ENCODE measurements around the gene DOCK3.
"Not testable (repeated sequence)": the region's sequence is repeated elsewhere in the genome, so short reads cannot be mapped to it uniquely, and the experiment has no call there.

Gene DOCK3

DNA sequence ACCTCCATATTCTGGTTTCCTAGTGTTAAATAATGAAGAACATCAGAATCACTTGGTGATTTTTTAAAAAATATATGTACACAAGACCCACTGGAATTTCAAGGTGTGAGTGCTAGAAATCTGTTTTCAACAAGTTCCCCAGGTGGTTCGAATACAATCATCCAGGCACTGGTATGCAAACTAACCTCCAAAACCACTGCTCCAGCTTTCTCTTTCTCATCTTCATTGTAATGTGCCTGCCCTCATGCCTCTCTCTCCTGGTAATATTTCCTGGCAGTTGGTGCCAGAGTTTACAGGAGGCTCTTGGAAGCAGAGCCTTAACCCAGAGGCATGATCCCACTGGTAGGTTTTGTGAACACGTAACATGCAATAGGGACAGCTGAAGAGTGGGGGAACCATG, 547.2 kb downstream of the DOCK3 start:
- Histone ChIP-seq H3K27ac (no peak overlapping the region), H3K4me3 (no peak overlapping the region), H3K4me1 (no peaks in the 10 kb centered on the region), H3K9ac (no peak overlapping the region), H4K20me1 (no peaks in the 10 kb centered on the region), H3K27me3 (no peaks in the 10 kb centered on the region), H3K9me3 (no peaks in the 10 kb centered on the region), H3K36me3 (no peaks in the 10 kb centered on the region), H3K4me2 (no peak overlapping the region)
- TF ChIP-seq Cebpa-rat (IDR thresholded peaks at IDR 0.05), result no peak

DNA sequence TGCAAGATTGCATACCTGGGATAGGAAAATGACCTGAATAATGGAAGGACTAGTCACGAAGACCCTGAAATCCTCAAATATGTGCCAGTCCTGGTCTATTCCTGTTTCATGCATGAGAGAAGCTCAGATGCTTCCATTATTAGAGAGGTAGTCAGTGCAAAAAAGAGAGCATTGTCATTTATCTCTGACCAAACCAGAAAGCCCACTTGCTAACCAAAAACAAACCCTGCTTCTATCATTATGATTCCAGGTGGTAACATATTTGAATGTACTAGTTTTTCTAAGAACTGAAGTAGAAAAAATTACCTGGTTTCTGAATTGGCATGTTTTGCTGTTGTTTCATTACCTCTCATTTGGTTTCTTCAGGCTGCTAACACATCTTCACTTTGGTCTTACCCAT, 549.6 kb downstream of the DOCK3 start:
- Histone ChIP-seq H3K36me3 (no peaks in the 10 kb centered on the region), H3K27ac (no peak overlapping the region), H3K9me3 (no peaks in the 10 kb centered on the region), H4K20me1 (no peaks in the 10 kb centered on the region), H3K4me2 (no peak overlapping the region), H3K27me3 (no peaks in the 10 kb centered on the region), H3K9ac (no peak overlapping the region), H3K4me1 (no peaks in the 10 kb centered on the region), H3K4me3 (no peak overlapping the region)
- TF ChIP-seq Cebpa-rat (IDR thresholded peaks at IDR 0.05), result no peak

DNA sequence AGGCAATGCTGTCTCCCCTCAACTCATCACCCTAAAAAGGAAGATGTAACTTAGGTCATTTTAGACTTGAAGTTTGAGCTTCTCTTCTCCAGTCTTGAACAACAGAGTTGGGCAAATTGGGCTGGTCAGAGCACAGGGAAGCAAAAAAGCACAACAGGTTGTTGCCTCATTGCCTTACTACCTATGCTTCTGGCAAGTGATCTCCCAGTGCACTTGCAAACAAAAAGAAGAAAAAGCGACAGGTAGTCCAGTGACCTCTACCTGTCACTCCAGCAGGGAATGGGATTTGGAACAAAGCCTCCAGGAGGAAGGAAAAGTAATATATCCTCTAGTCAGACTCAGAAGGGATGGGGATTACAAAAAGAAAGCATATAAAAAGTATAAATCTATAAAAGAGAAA, 550.1 kb downstream of the DOCK3 start:
- Histone ChIP-seq H3K36me3 (no peaks in the 10 kb centered on the region), H3K27ac (no peak overlapping the region), H3K27me3 (no peaks in the 10 kb centered on the region), H3K9me3 (no peaks in the 10 kb centered on the region), H3K9ac (no peak overlapping the region), H3K4me2 (no peak overlapping the region), H3K4me3 (no peak overlapping the region), H3K4me1 (no peaks in the 10 kb centered on the region), H4K20me1 (no peaks in the 10 kb centered on the region)
- no peak for TF ChIP-seq Cebpa-rat (IDR thresholded peaks at IDR 0.05)

DNA sequence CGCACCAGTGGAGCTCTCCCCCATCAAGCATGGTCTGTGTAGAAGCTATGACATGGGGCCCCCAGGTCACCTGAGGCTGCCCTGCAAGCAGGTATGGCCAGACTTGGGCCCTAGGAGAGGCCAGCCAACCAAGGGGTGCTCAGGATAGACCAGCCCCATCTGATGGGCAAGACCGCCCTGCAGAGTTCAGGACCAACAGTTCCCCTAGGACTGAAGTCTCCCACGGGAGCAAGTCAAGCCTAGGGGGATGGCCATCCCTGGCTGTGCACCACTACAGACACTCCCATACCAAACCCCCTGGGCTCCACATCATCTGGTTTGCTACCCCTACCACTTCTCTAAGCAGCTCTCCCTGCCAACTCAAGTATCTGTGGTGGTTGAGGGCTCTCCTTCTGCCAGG, 568.2 kb downstream of the DOCK3 start:
- no peak overlapping the region for H3K9ac ChIP-seq
- H3K27me3 ChIP-seq, result no peaks in the 10 kb centered on the region
- H3K27ac ChIP-seq, result no peak overlapping the region
- no peaks in the 10 kb centered on the region for H3K4me1 ChIP-seq
- no peaks in the 10 kb centered on the region for H3K36me3 ChIP-seq
- no peak overlapping the region for H3K4me3 ChIP-seq
- peaks cover 17% of the 10 kb centered on the region for H3K9me3 ChIP-seq
- no peaks in the 10 kb centered on the region for H4K20me1 ChIP-seq
- no peak for TF ChIP-seq Cebpa-rat (IDR thresholded peaks at IDR 0.05)
- H3K4me2 ChIP-seq, result no peak overlapping the region

DNA sequence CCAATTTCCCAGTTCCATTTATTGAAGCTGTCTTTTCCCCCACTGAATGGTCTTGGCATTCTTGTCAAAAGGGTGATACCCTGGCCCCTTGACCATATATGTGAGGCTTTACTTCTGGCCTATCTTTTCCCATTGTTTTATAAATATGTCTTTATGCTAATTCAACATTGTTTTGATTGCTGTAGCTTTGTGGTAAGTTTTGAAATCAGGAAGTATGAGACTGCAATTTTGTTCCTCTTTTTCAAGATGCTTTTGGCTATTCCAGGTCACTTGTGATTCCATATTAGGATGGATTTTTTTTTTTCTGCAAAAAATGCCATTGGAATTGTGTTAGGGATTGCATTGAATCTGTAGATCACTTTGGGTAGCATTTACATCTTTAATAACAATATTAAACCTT, 569.2 kb downstream of the DOCK3 start:
- H3K9me3 ChIP-seq, result peaks cover 18% of the 10 kb centered on the region
- H4K20me1 ChIP-seq, result no peaks in the 10 kb centered on the region
- no peaks in the 10 kb centered on the region for H3K27me3 ChIP-seq
- no peaks in the 10 kb centered on the region for H3K36me3 ChIP-seq
- no peak overlapping the region for H3K27ac ChIP-seq
- no peak for TF ChIP-seq Cebpa-rat (IDR thresholded peaks at IDR 0.05)
- H3K4me2 ChIP-seq, result no peak overlapping the region
- H3K4me1 ChIP-seq, result no peaks in the 10 kb centered on the region
- no peak overlapping the region for H3K4me3 ChIP-seq
- H3K9ac ChIP-seq, result no peak overlapping the region

DNA sequence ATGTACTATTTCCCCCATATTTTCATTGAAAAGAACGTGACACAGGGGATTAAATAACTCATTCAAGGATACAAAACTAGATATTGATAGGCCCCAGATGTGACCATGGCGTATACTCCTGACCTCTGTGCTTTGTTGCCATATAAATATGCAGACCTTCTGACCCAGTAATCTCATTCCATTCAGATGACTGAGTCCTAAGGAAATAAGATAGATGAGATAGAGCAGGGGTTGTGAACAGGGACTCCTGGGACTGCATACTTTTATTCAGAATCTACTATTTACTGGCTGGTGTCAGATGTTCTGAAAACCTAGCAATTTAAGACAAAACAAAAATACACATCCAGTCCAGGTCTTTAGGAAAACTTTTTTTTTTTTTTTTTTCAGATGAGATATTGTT, 571.1 kb downstream of the DOCK3 start:
- Histone ChIP-seq H3K4me1 (no peaks in the 10 kb centered on the region), H3K27me3 (no peaks in the 10 kb centered on the region), H3K9ac (no peak overlapping the region), H3K9me3 (peaks cover 21% of the 10 kb centered on the region), H3K27ac (no peak overlapping the region), H3K36me3 (no peaks in the 10 kb centered on the region), H3K4me3 (no peak overlapping the region), H3K4me2 (no peak overlapping the region), H4K20me1 (no peaks in the 10 kb centered on the region)
- TF ChIP-seq Cebpa-rat (IDR thresholded peaks at IDR 0.05), result no peak

DNA sequence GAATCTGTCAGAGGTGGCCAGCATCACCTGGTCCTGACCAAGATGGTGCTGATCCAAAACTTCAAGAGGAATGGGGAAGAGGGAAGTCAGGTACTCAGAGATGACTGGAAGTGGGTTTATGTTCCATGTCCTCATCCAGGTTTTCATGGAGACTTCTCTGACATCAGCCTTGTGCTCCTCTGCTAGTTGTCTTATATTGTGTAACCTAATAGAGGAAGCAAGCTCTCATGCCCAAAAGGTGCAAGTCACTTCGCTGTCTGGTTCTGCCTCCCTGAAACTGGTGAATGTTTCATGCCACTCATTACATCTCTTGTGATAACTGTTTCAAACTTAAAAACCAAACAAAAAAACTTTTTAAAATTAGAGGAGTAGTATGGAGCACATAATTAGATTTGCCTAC, 583.1 kb downstream of the DOCK3 start:
- Histone ChIP-seq H3K9ac (no peak overlapping the region), H3K36me3 (no peaks in the 10 kb centered on the region), H3K27ac (no peak overlapping the region), H3K4me3 (no peak overlapping the region), H4K20me1 (no peaks in the 10 kb centered on the region), H3K4me1 (no peaks in the 10 kb centered on the region), H3K4me2 (no peak overlapping the region), H3K9me3 (no peaks in the 10 kb centered on the region), H3K27me3 (no peaks in the 10 kb centered on the region)
- TF ChIP-seq Cebpa-rat (IDR thresholded peaks at IDR 0.05), result no peak

DNA sequence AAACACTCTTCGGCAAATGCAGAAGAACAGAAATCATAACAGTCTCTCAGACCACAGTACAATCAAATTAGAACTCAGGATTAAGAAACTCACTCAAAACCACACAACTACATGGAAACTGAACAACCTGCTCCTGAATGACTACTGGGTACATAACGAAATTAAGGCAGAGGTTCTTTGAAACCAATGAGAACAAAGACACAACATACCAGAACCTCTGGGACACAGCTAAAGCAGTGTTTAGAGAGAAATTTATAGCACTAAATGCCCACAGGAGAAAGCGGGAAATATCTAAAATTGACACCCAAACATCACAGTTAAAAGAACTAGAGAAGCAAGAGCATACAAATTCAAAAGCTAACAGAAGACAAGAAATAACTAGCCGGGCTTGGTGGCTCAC, 589.4 kb downstream of the DOCK3 start:
- H3K36me3 ChIP-seq, H3K27me3 ChIP-seq, H3K4me1 ChIP-seq, H3K4me3 ChIP-seq, H3K27ac ChIP-seq, H3K4me2 ChIP-seq, H3K9me3 ChIP-seq, H3K9ac ChIP-seq, H4K20me1 ChIP-seq: not testable (repeated sequence)

DNA sequence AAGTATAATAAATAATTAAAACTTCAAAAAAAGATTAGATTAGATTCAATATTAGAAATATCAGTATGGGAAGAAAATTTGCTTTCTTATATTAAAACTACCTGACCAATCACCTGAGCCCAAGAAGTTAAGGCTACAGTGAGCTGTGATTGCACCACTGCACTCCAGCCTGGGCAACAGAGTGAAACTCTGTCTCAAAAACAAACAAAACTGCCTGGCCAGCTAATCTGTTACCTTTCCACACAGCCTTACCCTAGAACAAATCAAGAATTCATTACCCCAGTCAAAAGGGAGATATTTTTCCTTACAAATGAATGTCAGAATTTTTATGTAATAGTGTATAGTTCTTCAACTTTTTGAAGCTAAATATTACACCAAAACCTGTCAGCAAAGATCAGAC, 593.4 kb downstream of the DOCK3 start:
- TF ChIP-seq Cebpa-rat (IDR thresholded peaks at IDR 0.05), result no peak
- Histone ChIP-seq H3K9me3 (peaks cover 5% of the 10 kb centered on the region), H3K27me3 (no peaks in the 10 kb centered on the region), H3K36me3 (no peaks in the 10 kb centered on the region), H3K9ac (no peak overlapping the region), H3K4me2 (no peak overlapping the region), H3K4me1 (peaks cover 13% of the 10 kb centered on the region), H3K27ac (no peak overlapping the region), H3K4me3 (no peak overlapping the region), H4K20me1 (no peaks in the 10 kb centered on the region)

DNA sequence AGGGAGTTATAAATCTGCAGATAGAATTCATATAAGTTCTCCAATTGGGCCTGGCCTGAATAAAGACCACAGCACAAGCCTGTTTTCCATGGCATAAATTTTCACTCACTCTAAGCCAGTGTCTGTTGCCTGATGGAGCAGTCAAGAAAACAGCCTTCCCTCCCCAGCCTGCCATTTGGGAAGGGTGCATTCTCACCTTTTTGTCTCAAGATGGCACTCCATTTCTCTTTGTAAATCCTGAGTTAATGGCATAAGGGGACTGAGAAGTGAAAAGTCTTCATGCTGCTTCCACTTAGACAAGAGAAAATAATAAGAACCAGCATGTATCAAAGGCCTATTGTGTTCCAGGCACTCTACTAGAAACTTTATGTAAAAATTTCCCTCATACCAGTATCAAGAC, 594.7 kb downstream of the DOCK3 start:
- Histone ChIP-seq H3K36me3 (no peaks in the 10 kb centered on the region), H3K4me1 (peaks cover 13% of the 10 kb centered on the region), H3K4me2 (no peak overlapping the region), H3K4me3 (no peak overlapping the region), H3K27ac (no peak overlapping the region), H4K20me1 (no peaks in the 10 kb centered on the region), H3K9me3 (peaks cover 5% of the 10 kb centered on the region), H3K9ac (no peak overlapping the region), H3K27me3 (no peaks in the 10 kb centered on the region)
- TF ChIP-seq Cebpa-rat (IDR thresholded peaks at IDR 0.05), result no peak

DNA sequence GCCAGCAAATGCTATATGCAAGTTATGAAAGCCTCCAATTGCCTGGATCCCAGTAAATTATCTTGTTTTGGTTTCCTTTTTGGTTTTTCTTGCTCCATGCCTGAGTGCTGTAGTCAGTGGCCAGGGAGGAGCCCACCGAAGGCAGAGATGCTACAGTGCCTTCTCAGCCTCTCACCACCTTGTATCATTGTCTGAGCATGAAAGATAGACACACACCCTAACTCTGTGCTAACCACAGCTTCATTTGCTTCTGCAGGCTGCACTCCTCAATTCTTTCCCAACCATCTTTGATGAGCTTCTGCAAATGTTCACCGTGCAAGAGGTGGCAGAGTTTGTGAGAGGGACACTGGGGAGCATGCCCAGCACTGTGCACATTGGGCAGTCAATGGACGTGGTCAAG, 595.8 kb downstream of the DOCK3 start:
- Histone ChIP-seq H3K36me3 (no peaks in the 10 kb centered on the region), H3K27me3 (no peaks in the 10 kb centered on the region), H3K4me2 (no peak overlapping the region), H3K27ac (no peak overlapping the region), H3K4me3 (no peak overlapping the region), H4K20me1 (no peaks in the 10 kb centered on the region), H3K9ac (no peak overlapping the region), H3K4me1 (peaks cover 13% of the 10 kb centered on the region), H3K9me3 (peaks cover 5% of the 10 kb centered on the region)
- no peak for TF ChIP-seq Cebpa-rat (IDR thresholded peaks at IDR 0.05)
